ENCODE data around the gene CACNA1A.
A peak's percentile ranks its signal among the peaks of the same experiment; 100 is the strongest.
"Not testable (repeated sequence)": the region's sequence is repeated elsewhere in the genome, so short reads cannot be mapped to it uniquely, and the experiment has no call there.

Gene CACNA1A

GRCh38 chr19:13373599-13373998 lies 132.7 kb downstream of the CACNA1A start:
- H3K4me3 ChIP-seq (ENCODE audit: low read depth, low read length), result no peak overlapping the region
- no peak for TF ChIP-seq CTCF (IDR thresholded peaks at IDR 0.05; ENCODE audit: borderline replicate concordance, insufficient read depth, low read depth, low read length)

GRCh38 chr19:13370948-13371347 lies 135.3 kb downstream of the CACNA1A start:
- no peak for TF ChIP-seq CTCF (IDR thresholded peaks at IDR 0.05; ENCODE audit: borderline replicate concordance, insufficient read depth, low read depth, low read length)
- no peak overlapping the region for H3K4me3 ChIP-seq (ENCODE audit: low read depth, low read length)

DNA sequence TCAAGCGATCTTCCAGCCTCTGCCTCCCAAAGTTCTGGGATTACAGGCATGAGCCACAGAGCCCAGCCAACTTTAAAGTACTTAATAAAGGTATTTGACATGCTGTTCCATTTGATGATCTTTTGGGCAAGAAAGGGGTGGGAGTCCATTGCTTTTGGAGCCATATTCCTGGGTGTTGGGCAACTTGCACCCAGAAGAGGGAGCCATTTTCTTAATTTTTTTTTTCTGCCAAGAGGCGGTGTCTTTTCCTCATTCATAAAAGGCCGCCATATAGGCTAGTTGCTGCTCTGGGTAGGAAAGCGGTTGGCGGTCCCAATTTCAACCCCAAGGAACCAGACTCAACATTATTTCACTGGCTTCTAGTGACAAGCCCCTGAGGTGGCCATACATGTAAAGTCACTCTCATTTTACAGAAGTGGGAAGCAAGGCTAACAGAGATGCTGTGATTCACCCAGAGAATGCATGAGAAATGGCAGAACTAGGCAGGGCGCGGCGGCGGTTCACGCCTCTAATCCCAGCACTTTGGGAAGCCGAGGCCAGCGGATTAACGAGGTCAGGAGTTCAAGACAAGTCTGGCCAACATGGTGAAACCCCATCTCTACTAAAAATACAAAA lies 139.6 kb downstream of the CACNA1A start:
- peak; percentile 13; the same call in 1 of the 2 replicates for TF ChIP-seq CTCF (IDR thresholded peaks at IDR 0.05; ENCODE audit: borderline replicate concordance, insufficient read depth, low read depth, low read length)
- H3K4me3 ChIP-seq (ENCODE audit: low read depth, low read length), result no peak overlapping the region

DNA sequence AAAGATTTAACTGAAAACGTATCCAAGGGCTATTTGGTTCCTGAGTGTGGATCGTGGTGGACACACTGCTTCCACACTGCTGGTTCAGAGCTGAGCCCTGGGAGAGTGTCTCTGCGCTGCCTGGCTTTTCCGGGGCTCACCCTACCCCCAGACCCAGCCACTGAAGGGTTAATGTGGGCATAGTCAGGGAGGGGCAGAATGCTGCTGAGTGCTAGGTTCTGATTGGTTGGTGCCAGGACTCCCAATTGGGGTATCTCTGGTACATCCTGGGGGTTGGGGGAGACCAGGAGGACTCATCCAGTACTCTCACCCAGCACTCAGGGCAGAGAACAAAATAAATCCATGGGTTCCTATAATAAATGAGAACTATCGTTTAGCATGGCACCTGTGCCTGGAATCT lies 142.3 kb downstream of the CACNA1A start:
- TF ChIP-seq CTCF (IDR thresholded peaks at IDR 0.05; ENCODE audit: borderline replicate concordance, insufficient read depth, low read depth, low read length), result no peak
- no peak overlapping the region for H3K4me3 ChIP-seq (ENCODE audit: low read depth, low read length)

GRCh38 chr19:13363245-13363644 lies 143.0 kb downstream of the CACNA1A start:
- TF ChIP-seq CTCF (IDR thresholded peaks at IDR 0.05; ENCODE audit: borderline replicate concordance, insufficient read depth, low read depth, low read length), result no peak
- no peak overlapping the region for H3K4me3 ChIP-seq (ENCODE audit: low read depth, low read length)

DNA sequence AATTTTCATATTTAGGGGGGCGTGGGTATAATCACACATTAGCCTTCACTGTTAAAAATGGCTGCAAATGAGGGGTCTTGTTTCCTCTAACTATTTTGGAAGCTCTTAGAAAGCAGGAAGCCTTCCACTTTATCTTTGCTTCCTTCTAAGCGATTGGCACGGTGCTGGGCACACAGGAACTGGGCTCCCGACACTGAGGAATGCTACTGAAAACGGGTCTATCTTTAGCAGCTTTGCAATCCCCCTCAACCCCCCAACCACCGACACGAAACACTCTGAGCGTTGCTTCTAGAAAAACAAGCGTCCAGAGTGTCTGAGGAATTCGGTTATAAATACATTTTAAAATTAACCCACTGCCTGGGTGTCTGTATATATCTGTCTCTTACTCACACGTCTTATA lies 143.6 kb downstream of the CACNA1A start:
- no peak for TF ChIP-seq CTCF (IDR thresholded peaks at IDR 0.05; ENCODE audit: borderline replicate concordance, insufficient read depth, low read depth, low read length)
- H3K4me3 ChIP-seq (ENCODE audit: low read depth, low read length), result no peak overlapping the region

GRCh38 chr19:13361726-13362125 lies 144.6 kb downstream of the CACNA1A start:
- not testable (repeated sequence) for H3K4me3 ChIP-seq (ENCODE audit: low read depth, low read length)

All from GM12875 (cell line).